22Rv1 (cell line): ENCODE data around the gene EXD3.

ENCODE experiments used
- H3K27ac ChIP-seq: fragments of 450-650 bp; 2 replicates; pipeline ENCODE4 v1.5.1; 2017
- ZFX ChIP-seq: fragments of 450-650 bp; IDR thresholded peaks from 2 replicates; pipeline ENCODE4 v1.6.1; 2017; ENCODE audit warnings: antibody characterized with exemption, borderline replicate concordance
- TF ChIP-seq, protein P1 (sequence below): fragments of 450-650 bp; IDR thresholded peaks from 2 replicates; pipeline ENCODE4 v1.5.1; 2017; ENCODE audit warnings: mild to moderate bottlenecking

The EXD3 gene

DNA sequence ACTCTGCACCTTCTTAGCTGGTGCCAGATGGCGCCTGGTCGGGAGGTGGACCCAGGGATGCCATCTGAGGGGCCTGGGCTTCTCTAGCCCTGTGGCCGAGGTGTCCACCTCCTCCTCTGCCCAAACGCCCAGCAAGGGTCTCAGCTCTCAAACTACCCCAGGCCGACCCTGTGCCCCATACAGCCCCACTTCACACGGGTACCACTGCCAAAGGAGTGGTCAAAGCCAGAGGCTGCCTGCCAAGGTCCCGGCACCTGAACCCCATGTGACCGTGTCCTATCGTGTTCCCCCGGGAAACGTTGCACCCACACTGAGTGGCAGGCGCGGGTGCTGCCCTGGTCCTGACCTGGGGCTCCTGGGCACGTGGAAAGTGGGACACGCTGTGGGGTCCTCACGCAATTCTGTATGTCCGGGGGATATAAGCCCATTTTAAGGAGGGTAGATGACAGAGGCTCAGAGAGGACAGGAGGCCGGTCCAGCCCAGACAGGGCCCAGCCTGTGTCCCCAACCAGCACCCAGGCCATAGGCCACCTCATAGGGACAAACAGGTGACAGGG lies 16.3 kb upstream of the EXD3 start:
- TF ChIP-seq ZFX = no peak
- TF ChIP-seq, protein P1, sequence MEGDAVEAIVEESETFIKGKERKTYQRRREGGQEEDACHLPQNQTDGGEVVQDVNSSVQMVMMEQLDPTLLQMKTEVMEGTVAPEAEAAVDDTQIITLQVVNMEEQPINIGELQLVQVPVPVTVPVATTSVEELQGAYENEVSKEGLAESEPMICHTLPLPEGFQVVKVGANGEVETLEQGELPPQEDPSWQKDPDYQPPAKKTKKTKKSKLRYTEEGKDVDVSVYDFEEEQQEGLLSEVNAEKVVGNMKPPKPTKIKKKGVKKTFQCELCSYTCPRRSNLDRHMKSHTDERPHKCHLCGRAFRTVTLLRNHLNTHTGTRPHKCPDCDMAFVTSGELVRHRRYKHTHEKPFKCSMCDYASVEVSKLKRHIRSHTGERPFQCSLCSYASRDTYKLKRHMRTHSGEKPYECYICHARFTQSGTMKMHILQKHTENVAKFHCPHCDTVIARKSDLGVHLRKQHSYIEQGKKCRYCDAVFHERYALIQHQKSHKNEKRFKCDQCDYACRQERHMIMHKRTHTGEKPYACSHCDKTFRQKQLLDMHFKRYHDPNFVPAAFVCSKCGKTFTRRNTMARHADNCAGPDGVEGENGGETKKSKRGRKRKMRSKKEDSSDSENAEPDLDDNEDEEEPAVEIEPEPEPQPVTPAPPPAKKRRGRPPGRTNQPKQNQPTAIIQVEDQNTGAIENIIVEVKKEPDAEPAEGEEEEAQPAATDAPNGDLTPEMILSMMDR = no peak
- peak overlapping the region; percentile 25; the same call in 1 of the 2 replicates for H3K27ac ChIP-seq

DNA sequence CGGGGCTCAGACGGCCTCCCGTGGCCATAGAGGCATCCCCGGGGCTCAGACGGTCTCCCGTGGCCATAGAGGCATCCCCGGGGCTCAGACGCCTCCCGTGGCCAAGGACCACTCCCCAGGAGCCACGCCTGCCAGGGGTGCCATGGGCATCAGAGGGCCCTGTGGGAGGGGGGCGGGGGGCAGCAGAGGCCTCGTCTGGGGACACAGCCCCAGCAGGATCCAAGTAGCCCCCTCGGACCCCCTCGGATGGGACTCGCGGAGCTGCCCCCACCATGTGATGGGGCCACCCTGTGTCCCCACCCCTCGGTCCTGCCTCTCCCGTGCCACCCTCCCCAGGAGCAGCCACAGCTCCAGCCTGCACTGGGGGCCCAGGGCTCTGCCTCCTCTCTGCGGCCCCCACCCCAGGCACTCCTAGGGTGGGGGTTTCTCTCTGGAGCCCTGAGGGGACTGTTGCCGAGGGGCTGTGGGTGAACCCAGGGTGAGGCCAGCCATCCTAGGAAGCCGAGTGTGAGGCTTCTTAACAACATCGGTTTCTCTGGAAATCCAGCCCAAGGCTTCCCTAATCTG lies 15.7 kb upstream of the EXD3 start:
- peak overlapping the region; percentile 25; the same call in 1 of the 2 replicates for H3K27ac ChIP-seq
- TF ChIP-seq, protein P1 = no peak
- no peak for TF ChIP-seq ZFX

DNA sequence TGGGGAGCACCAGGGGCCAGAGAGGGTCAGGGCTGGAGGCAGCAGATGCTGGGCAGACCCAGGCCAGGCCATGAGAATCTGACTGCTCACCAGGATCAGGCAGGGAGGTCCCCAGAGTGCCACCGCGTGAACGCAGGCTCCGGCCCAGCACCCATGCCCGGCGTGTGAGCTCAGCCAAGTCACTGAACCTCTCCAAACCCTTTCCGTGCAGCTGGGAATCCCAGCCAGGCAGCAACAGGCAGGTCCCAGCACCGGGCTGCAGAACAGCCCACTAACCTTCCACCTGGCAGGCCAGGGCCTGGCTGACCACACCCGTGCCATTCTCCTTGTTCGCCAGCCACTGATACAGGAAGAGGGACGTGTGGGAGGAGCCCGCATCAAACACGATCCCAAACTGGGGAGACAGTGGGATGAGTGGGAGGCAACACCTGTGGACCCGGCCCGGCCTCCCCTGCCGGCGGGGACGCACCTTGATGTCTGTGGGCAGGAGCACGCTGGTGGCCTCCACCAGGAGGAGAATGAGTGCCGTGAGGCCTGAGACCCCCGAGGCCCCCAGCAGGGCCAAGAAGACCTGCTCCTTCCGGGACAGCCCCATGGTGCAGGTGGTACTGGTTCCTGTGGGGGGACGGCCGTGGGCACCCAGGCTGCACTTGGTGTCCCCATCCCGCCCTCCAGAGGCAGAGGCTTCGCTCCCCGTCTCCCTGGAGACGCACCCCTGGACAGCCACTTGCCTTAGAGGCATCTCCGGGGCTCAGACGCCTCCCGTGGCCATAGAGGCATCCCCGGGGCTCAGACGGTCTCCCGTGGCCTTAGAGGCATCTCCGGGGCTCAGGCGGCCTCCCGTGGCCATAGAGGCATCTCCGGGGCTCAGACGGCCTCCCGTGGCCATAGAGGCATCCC lies 15.0 kb upstream of the EXD3 start:
- no peak overlapping the region for H3K27ac ChIP-seq
- TF ChIP-seq, protein P1 = no peak
- TF ChIP-seq ZFX = no peak

DNA sequence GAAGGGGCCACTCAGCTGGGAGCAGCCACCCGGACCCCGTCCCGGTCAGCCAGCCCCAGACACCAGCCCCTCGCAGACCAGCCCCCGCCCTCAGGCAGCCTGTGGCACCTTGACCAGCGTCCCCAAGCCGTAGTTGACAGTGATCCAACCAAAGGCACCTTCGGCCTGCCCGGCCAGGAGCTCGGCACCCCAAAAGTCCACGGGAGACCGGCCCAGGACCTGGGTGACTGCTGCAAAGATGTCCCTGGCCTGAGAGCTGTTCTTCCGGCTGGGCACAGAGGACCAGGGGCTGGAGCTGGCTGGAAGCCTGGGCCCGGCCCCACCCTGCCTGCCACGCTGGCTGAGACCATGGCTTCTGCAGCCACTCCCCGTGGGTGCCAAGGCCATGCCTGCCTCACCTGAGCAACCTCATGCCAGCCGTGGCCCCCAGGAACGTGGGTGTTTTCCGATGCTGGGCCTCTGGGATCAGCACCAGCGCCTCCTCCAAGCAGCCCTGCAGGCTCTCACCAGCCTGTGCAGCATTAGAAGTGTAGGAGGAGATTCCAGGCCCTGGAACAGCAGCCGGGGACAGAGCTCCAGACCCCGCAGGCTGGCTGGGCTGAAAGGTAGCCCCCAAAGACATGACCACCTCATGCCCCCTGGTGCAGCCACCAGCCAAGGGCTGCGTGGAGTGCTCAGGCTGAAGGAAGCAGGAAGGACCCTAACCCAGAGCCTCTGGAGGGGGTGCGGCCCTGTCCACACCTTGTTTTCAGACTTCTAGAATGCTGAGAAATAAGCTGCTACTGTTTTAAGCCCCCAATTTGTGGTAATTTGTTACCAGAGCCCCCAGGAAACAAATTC lies 14.0 kb upstream of the EXD3 start:
- no peak overlapping the region for H3K27ac ChIP-seq
- no peak for TF ChIP-seq ZFX
- TF ChIP-seq, protein P1 = no peak

DNA sequence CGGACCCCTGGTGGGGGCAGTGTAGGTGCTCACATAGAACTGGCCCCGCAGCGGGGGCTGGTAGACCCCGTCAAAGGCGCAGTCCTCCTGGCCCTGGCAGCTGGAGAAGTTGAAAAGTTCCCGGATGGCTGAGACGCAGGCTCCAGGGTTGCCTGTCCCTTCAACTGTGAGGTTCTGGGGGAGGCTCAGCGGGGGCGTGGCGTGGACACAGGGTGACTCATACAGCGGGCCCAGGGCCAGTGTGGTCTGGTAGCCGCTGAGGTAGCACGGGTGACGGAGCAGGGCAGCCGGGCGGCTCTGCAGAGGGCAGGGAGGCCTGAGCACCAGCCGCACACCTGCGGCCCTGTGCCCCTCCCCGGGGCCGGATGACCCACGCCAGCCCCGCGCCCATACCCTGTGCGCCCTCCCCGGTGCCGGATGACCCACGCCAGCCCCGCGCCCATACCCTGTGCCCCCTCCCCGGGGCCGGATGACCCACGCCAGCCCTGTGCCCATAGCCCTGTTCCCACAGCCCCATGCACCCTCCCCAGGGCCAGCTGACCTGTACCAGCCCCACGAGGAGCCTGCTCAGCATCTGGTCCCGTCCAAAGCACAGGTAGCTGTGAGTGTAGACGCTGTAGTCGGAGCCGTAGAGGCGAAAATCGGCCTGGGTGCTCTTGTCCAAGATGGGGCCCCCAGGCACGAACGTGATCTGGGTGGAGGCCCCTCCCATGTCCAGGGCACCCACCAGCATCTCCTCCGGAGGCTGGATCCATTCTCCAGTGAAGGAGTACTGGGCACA lies 13.2 kb upstream of the EXD3 start:
- TF ChIP-seq, protein P1 = no peak
- TF ChIP-seq ZFX = no peak
- H3K27ac ChIP-seq = peak overlapping the region; percentile 13; the same call in 1 of the 2 replicates

DNA sequence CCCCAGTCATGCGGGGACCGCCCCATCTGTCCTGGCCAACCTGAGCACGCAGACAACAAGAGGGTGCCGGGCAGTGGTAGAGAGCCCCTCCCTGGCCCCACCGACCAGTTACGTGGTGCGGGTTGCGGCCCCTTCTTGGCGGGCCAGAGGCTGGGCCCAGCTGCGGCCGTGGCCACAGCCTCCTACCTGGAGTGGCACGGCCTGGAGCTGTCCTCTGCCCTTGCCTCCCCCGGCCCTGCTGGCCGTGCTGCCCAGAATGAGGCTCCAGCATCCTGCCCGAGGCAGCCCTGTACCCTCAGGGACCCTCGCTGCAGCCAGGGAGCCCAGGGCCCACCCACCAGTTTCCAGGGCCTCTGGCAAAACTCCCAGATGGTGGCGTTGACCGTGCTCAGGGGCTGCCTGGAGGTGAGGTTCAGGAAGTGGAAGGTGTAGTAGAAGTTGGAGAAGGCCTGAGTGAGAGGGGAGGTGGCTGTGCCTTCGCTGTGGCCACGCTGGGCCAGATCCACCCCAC lies 12.5 kb upstream of the EXD3 start:
- H3K27ac ChIP-seq = peak overlapping the region; percentile 13; the same call in 1 of the 2 replicates

More for the DNA sequence above, 12.5 kb upstream of the EXD3 start:
- no peak for TF ChIP-seq ZFX
- TF ChIP-seq, protein P1 = no peak
